Natural killer cell (primary cell): Measurements from ENCODE around the gene OR2V2. TPM values are rescaled to one million over a fixed set of nuclear protein-coding genes. Genes with fewer than 3 reads are reported as not detected.

Experiments used
- ATAC-seq, 3 donors: fragments of 150-1000 bp in 2 of 3; fragments of 200-7000 bp in 1 of 3; cut with Tn5 transposase; 1 replicate in 1 of 3; 2 replicates in 2 of 3; pipeline ENCODE4 v1.10.0; 2021; ENCODE audit warnings: mild to moderate bottlenecking in 2 of 3, moderate library complexity in 2 of 3
- DNase-seq, 2 donors: peaks; one replicate each; pipeline versions ENCODE4 v3.0.0 to v3.0.0-alpha.2; 2013 to 2021; ENCODE audit warnings: mixed read lengths in 1 of 2
- H3K27ac ChIP-seq: one replicate; pipeline ENCODE4 v1.5.1; 2013; ENCODE audit warnings: mild to moderate bottlenecking, low read length
- H3K27me3 ChIP-seq: one replicate; pipeline ENCODE4 v1.6.1; 2013; ENCODE audit warnings: low read length; ENCODE audit not compliant: control insufficient read depth, insufficient read depth
- H3K36me3 ChIP-seq: one replicate; pipeline ENCODE4 v1.6.1; 2013; ENCODE audit warnings: low read length; ENCODE audit not compliant: control insufficient read depth, insufficient read depth
- H3K4me1 ChIP-seq: one replicate; pipeline ENCODE4 v1.6.1; 2013; ENCODE audit warnings: low read length; ENCODE audit not compliant: control insufficient read depth, insufficient read depth
- H3K4me3 ChIP-seq: one replicate; pipeline ENCODE4 v1.5.1; 2013; ENCODE audit warnings: low read length
- H3K9me3 ChIP-seq: one replicate; pipeline ENCODE4 v1.6.1; 2013; ENCODE audit warnings: low read length; ENCODE audit not compliant: control insufficient read depth, insufficient read depth
- H3K27ac Mint-ChIP-seq, 2 donors: one replicate each; pipeline ENCODE4 v1.8.0; 2022; ENCODE audit warnings: mild to moderate bottlenecking in 2 of 2, mixed read lengths in 2 of 2, moderate library complexity in 1 of 2
- H3K27me3 Mint-ChIP-seq, 2 donors: one replicate each; pipeline ENCODE4 v1.8.0; 2022; ENCODE audit warnings: low read depth in 2 of 2, mixed read lengths in 2 of 2
- H3K36me3 Mint-ChIP-seq: one replicate; pipeline ENCODE4 v1.8.0; 2022; ENCODE audit warnings: mixed read lengths
- H3K4me1 Mint-ChIP-seq, 2 donors: one replicate each; pipeline ENCODE4 v1.8.0; 2022; ENCODE audit warnings: mixed read lengths in 2 of 2
- H3K4me3 Mint-ChIP-seq: one replicate; pipeline ENCODE4 v1.8.0; 2022; ENCODE audit warnings: mild to moderate bottlenecking, moderate library complexity, mixed read lengths
- H3K9me3 Mint-ChIP-seq, 2 donors: one replicate each; pipeline ENCODE4 v1.8.0; 2022; ENCODE audit warnings: mixed read lengths in 2 of 2
- CTCF ChIP-seq: fragments of 200-600 bp; IDR thresholded peaks from one replicate; pipeline ENCODE4 v1.8.0; 2022; ENCODE audit warnings: antibody characterized with exemption
- WGBS: methylation state at CpG from one replicate; pipeline ENCODE4 v1.1.7; 2013; ENCODE audit warnings: missing lambda C conversion rate; ENCODE audit not compliant: insufficient coverage; 5-methylcytosine and 5-hydroxymethylcytosine counted together
- intact Hi-C: fragments of 100-400 bp; cut with micrococcal nuclease; formaldehyde crosslinking; loops from one replicate; pipeline ENCODE4 v1.14.2; 2022
- total RNA-seq, 4 donors: library from RNA; stranded (reverse); fragments of 120-200 nt in 1 of 4; gene quantifications; one replicate each; pipeline versions ENCODE4 v1.2.3 to v1.2.4, GENCODE V29; 2013 to 2022

OR2V2 gene
- total RNA-seq, 3 donors from 2014 or later (not counting 1 experiment from before 2014, with no cell fraction given) = not detected

GRCh38 chr5:181198905-181199519 is 51.6 kb downstream of the OR2V2 start:
- Histone ChIP-seq H3K36me3 (no peaks in the 10 kb centered on the region), H3K9me3 (no peaks in the 10 kb centered on the region), H3K27me3 (no peaks in the 10 kb centered on the region), H3K4me3 (no peak overlapping the region), H3K27ac (no peak overlapping the region), H3K4me1 (peaks cover 7% of the 10 kb centered on the region)
- Mint-ChIP-seq H3K27ac (no peak overlapping the region), H3K4me3 (no peak overlapping the region), H3K9me3 (no peaks in the 10 kb centered on the region), H3K36me3 (no peaks in the 10 kb centered on the region), H3K27me3 (peaks cover 16 to 17% of the 10 kb centered on the region in 2 donors), H3K4me1 (peaks cover 0 to 7% of the 10 kb centered on the region in 2 donors)
- no peak for TF ChIP-seq CTCF
- intact Hi-C loops = no loop called here
- no peak for DNase-seq
- ATAC-seq = no peak
- 76% methylated on average over 9 of the region's 9 CpGs for WGBS

- Mint-ChIP-seq H3K27me3 (peaks cover 16 to 20% of the 10 kb centered on the region in 2 donors), H3K4me1 (peaks cover 0 to 14% of the 10 kb centered on the region in 2 donors), H3K36me3 (no peaks in the 10 kb centered on the region), H3K9me3 (no peaks in the 10 kb centered on the region), H3K27ac (no peak overlapping the region), H3K4me3 (no peak overlapping the region)
- ATAC-seq (no peak), DNase-seq (no peak)
- no peak for TF ChIP-seq CTCF
- no peak overlapping the region for H3K4me3 ChIP-seq
- peaks cover 12% of the 10 kb centered on the region for H3K4me1 ChIP-seq
- no peak overlapping the region for H3K27ac ChIP-seq
- 83% methylated on average over 12 of the region's 12 CpGs for WGBS
- intact Hi-C loops = no loop called here
- H3K27me3 ChIP-seq = no peaks in the 10 kb centered on the region
- no peaks in the 10 kb centered on the region for H3K9me3 ChIP-seq
- no peaks in the 10 kb centered on the region for H3K36me3 ChIP-seq
These were observed 52.7 kb downstream of the OR2V2 start for GRCh38 chr5:181199881-181200638.

- peaks cover 6 to 21% of the 10 kb centered on the region in 2 donors for H3K4me1 Mint-ChIP-seq
- H3K4me1 ChIP-seq = peaks cover 20% of the 10 kb centered on the region
- intact Hi-C loops = no loop called here
- no peak for TF ChIP-seq CTCF
- H3K27ac Mint-ChIP-seq = no peak overlapping the region
- H3K9me3 ChIP-seq = no peaks in the 10 kb centered on the region
- H3K27me3 ChIP-seq = peaks cover 5% of the 10 kb centered on the region
- no peak overlapping the region for H3K4me3 ChIP-seq
- H3K27me3 Mint-ChIP-seq = peaks cover 20 to 25% of the 10 kb centered on the region in 2 donors
- WGBS = 81% methylated on average over 4 of the region's 4 CpGs
- DNase-seq = no peak
- H3K36me3 Mint-ChIP-seq = no peaks in the 10 kb centered on the region
- ATAC-seq = no peak
- H3K9me3 Mint-ChIP-seq = no peaks in the 10 kb centered on the region
- no peaks in the 10 kb centered on the region for H3K36me3 ChIP-seq
- no peak overlapping the region for H3K27ac ChIP-seq
- no peak overlapping the region for H3K4me3 Mint-ChIP-seq
These were observed 53.4 kb downstream of the OR2V2 start for GRCh38 chr5:181200816-181201215.
